Heart left ventricle (tissue), 16 donors: Measurements from ENCODE around the gene ASB14. TPM values are rescaled to one million over a fixed set of nuclear protein-coding genes. Genes with fewer than 3 reads are reported as not detected.
"Not testable (repeated sequence)": the region's sequence is repeated elsewhere in the genome, so short reads cannot be mapped to it uniquely, and the experiment has no call there.

Experiments used
- ATAC-seq, 4 donors: fragments of 200-7000 bp; cut with Tn5 transposase; one replicate each; pipeline ENCODE4 v1.9.1; 2020 to 2022; ENCODE audit warnings: moderate library complexity in 4 of 4, mild to moderate bottlenecking in 3 of 4, moderate number of reproducible peaks in 1 of 4
- DNase-seq, 5 donors: peaks; one replicate each; pipeline ENCODE4 v3.0.0-alpha.2; 2020
- H3K27ac ChIP-seq, 12 donors: fragments of 200-600 bp; sonication (generic) in 4 of 12; one replicate each; pipeline versions ENCODE4 v1.5.0 to v1.8.0; 2016 to 2022; ENCODE audit warnings: mild to moderate bottlenecking in 2 of 12
- H3K27me3 ChIP-seq, 9 donors: fragments of 200-600 bp; sonication (generic) in 2 of 9; one replicate each; pipeline versions ENCODE4 v1.5.1 to v1.8.0; 2016 to 2022; ENCODE audit warnings: mild to moderate bottlenecking in 3 of 9
- H3K36me3 ChIP-seq, 9 donors: fragments of 200-600 bp; sonication (generic) in 2 of 9; one replicate each; pipeline versions ENCODE4 v1.5.0 to v1.8.0; 2018 to 2022; ENCODE audit warnings: mild to moderate bottlenecking in 2 of 9
- H3K4me1 ChIP-seq, 12 donors: fragments of 200-600 bp; sonication (generic) in 4 of 12; one replicate each; pipeline versions ENCODE4 v1.5.0 to v1.8.0; 2016 to 2022; ENCODE audit warnings: mild to moderate bottlenecking in 3 of 12
- H3K4me3 ChIP-seq, 12 donors: fragments of 200-600 bp; sonication (generic) in 4 of 12; one replicate each; pipeline versions ENCODE4 v1.5.0 to v1.8.0; 2017 to 2022; ENCODE audit warnings: mild to moderate bottlenecking in 9 of 12, moderate library complexity in 4 of 12
- H3K9me3 ChIP-seq, 12 donors: fragments of 200-600 bp; sonication (generic) in 4 of 12; one replicate each; pipeline versions ENCODE4 v1.5.0 to v1.8.0; 2016 to 2022; ENCODE audit warnings: mild to moderate bottlenecking in 1 of 12
- POLR2A ChIP-seq, 2 donors: fragments of 450-650 bp; IDR thresholded peaks; one replicate each; pipeline ENCODE4 v1.6.1; 2017; ENCODE audit warnings: antibody characterized with exemption in 2 of 2, mild to moderate bottlenecking in 2 of 2, moderate library complexity in 2 of 2
- WGBS, 4 donors: extraction: QIAGEN DNeasy Blood & Tissue Kit in 2 of 4; methylation state at CpG; one replicate each; pipeline versions ENCODE4 v1.1.5 to v1.1.7; 2013 to 2018; 5-methylcytosine and 5-hydroxymethylcytosine counted together
- intact Hi-C, 10 donors: fragments of 100-400 bp; cut with DNase I; formaldehyde crosslinking; loops; one replicate each; pipeline versions ENCODE4 v1.11.1 to v1.14.2; 2022
- polyA plus RNA-seq, 2 donors: library from polyadenylated mRNA; stranded (reverse); fragments of 200-250 nt; gene quantifications; one replicate each; pipeline ENCODE4 v1.2.3, GENCODE V29; 2013
- total RNA-seq, 9 donors: library from RNA; depleted of rRNA in 2 of 9; stranded (reverse); fragments of >200 nt in 2 of 9; fragmentation: NEBNext Ultra II Directional in 3 of 9; extraction: Animal tissue kit (Norgen Biotek cat#: 25700) in 3 of 9; gene quantifications; one replicate each; pipeline versions ENCODE4 v1.1.0 to v1.2.4, GENCODE V29; 2016 to 2023
- TF ChIP-seq, protein P1 (sequence below), 12 donors: fragments of 200-600 bp; sonication (generic) in 4 of 12; IDR thresholded peaks; one replicate each; pipeline versions ENCODE4 v1.5.0 to v1.8.0; 2018 to 2022; ENCODE audit warnings: antibody characterized with exemption in 12 of 12, mild to moderate bottlenecking in 5 of 12
- donor health status: ischemic (EF 13 %, LVEDD 7.1; RV severe dilation, severe dysfunction).
- donor health status: healthy with polysubstance abuse.
- donor health status: DM: no; HTN: yes; CAD: no.
- donor health status: DM: no; HTN: no; CAD: no.
- donor health status: ischemic (EF 25% LVEDD 6.9; RV normal size, moderate dysfunction).
- donor health status: ischemic (EF 25% LVEDD 5.7; RV mildly dilated, moderate dysfunction).
- donor health status: healthy.
- donor health status: DM: yes; HTN: yes; CAD: no.
- donor health status: ischemic (EF 35%, LVEDD 5.7; RV mildly dilated, moderate dysfunction).
- donor health status: nonischemic (EF 11% LVEDD 7.7; RV severe dilation, severe dysfunction).
- donor health status: DM: yes; HTN: yes; CAD: no.
- donor health status: PGD.
- donor health status: ischemic (EF 29% LVEDD 5.4; RV normal size, mild dysfunction).
- donor health status: nonischemic (EF 23%, LVEDD 6.1; RV moderate dilation, normal function).

ASB14 gene
- total and polyA plus RNA-seq, 11 donors = 0.01 to 29.2 (median 5.1) TPM

DNA sequence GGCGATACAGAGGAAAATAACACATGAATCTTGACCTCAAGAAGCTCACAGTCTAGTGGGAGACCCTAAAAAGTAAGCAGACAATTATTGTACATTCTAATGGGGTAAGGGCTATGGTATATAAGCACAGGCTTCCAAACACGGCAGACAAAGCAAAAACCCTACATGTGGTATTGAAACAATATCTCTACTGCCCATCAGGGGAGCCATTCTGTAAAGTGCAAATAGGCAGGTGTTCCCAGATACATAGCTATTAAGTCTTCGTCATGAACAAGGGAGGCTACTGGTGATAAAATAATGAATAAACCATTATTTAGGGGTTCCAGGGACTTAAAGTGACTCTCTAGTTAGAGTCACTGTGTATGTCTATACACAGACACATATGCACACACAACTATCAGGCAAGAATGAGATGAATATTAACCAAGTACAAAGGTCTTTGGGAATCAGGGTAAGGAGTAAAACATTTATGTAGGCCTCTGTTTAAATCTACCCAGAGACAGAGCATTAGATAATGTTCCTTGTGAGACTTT, 38.7 kb upstream of the ASB14 start:
- H3K36me3 ChIP-seq = no peaks in the 10 kb centered on the region
- no peaks in the 10 kb centered on the region for H3K27me3 ChIP-seq
- H3K27ac ChIP-seq = no peak overlapping the region
- no peak overlapping the region for H3K4me3 ChIP-seq
- no peak for DNase-seq
- TF ChIP-seq POLR2A (IDR thresholded peaks at IDR 0.05) = no peak
- TF ChIP-seq, protein P1, sequence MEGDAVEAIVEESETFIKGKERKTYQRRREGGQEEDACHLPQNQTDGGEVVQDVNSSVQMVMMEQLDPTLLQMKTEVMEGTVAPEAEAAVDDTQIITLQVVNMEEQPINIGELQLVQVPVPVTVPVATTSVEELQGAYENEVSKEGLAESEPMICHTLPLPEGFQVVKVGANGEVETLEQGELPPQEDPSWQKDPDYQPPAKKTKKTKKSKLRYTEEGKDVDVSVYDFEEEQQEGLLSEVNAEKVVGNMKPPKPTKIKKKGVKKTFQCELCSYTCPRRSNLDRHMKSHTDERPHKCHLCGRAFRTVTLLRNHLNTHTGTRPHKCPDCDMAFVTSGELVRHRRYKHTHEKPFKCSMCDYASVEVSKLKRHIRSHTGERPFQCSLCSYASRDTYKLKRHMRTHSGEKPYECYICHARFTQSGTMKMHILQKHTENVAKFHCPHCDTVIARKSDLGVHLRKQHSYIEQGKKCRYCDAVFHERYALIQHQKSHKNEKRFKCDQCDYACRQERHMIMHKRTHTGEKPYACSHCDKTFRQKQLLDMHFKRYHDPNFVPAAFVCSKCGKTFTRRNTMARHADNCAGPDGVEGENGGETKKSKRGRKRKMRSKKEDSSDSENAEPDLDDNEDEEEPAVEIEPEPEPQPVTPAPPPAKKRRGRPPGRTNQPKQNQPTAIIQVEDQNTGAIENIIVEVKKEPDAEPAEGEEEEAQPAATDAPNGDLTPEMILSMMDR (IDR thresholded peaks at IDR 0.05) = no peak
- H3K9me3 ChIP-seq = no peaks in the 10 kb centered on the region
- peaks cover 0 to 12% (median 0%) of the 10 kb centered on the region in 12 donors for H3K4me1 ChIP-seq
- intact Hi-C loops = no loop called here
- no peak for ATAC-seq
- 87 to 90% (median 88%) methylated on average over 3 of the region's 3 CpGs for WGBS, 4 donors

DNA sequence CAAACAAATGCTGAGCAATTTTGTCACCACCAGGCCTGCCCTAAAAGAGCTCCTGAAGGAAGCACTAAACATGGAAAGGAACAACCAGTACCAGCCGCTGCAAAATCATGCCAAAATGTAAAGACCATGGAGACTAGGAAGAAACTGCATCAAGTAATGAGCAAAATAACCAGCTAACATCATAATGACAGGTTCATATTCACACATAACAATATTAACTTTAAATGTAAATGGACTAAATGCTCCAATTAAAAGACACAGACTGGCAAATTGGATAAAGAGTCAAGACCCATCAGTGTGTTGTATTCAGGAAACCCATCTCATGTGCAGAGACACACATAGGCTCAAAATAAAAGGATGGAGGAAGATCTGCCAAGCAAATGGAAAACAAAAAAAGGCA, 34.0 kb upstream of the ASB14 start:
- 83 to 100% (median 97%) methylated on average over 1 of the region's 1 CpG for WGBS, 4 donors
- ATAC-seq, H3K4me1 ChIP-seq, DNase-seq, H3K4me3 ChIP-seq, H3K27me3 ChIP-seq, H3K9me3 ChIP-seq, intact Hi-C loops, H3K27ac ChIP-seq, H3K36me3 ChIP-seq: not testable (repeated sequence)

DNA sequence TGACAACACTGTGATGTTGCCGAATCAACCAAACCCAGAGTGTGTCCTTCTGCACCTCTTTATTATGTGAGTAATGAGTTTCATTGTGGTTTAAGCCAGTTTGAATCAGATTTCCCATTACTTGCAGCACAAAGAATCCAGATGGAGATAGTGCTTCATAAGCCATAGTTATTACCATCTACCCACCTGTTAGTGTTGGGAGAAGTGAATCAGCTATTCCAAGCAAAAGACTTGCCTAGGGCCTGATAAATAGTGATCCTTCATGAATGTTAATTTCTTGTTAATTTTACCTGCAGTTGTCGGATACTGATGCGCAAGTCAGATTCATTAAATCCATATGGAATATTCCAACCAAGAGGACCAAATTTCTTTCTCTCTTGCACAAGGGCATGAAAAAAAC, 21.7 kb upstream of the ASB14 start:
- WGBS, 4 donors = 93 to 97% (median 95%) methylated on average over 3 of the region's 3 CpGs
- Histone ChIP-seq H3K36me3 (no peaks in the 10 kb centered on the region), H3K4me3 (no peak overlapping the region), H3K4me1 (no peaks in the 10 kb centered on the region), H3K9me3 (peaks cover 0 to 14% (median 4%) of the 10 kb centered on the region in 12 donors), H3K27me3 (no peaks in the 10 kb centered on the region), H3K27ac (no peak overlapping the region)
- intact Hi-C loops = no loop called here
- ATAC-seq (no peak), DNase-seq (no peak)
- TF ChIP-seq POLR2A (IDR thresholded peaks at IDR 0.05) = no peak
- TF ChIP-seq, protein P1 (IDR thresholded peaks at IDR 0.05) = no peak

DNA sequence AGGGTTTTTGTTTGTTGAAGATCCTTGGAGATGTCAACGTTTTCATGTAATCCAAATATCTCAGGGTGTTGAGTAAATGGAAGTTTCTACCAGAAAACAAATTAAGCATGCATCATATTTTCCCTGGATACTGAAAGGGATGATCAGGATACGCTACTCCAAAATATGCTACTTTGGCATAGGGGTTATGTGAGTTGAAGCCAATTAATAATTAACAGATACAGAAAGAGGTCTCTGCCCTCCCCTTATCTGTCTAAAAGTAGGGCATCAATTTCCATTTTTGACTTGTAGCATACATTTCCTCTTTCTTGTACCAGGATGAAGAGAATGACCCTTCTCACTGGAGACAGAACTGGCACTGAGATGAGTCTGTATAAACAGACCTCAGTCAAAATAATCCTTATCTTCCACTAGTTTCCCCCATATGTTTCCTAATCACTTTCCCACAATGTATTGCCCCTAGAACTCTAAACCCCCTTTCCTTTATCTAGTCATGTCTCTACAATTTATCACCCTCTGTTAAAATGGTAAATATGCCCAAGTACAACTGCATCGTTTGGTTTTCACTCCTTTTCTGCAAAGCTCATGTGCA, 17.4 kb upstream of the ASB14 start:
- WGBS, 4 donors = 49 to 64% (median 52%) methylated on average over 3 of the region's 3 CpGs
- no peak overlapping the region for H3K27ac ChIP-seq
- no peaks in the 10 kb centered on the region for H3K36me3 ChIP-seq
- no peak for DNase-seq
- H3K4me3 ChIP-seq = no peak overlapping the region
- H3K27me3 ChIP-seq = no peaks in the 10 kb centered on the region
- intact Hi-C loops = no loop called here
- no peaks in the 10 kb centered on the region for H3K4me1 ChIP-seq
- no peaks in the 10 kb centered on the region for H3K9me3 ChIP-seq
- ATAC-seq = no peak
- TF ChIP-seq, protein P1 (IDR thresholded peaks at IDR 0.05) = no peak
- TF ChIP-seq POLR2A (IDR thresholded peaks at IDR 0.05) = no peak

DNA sequence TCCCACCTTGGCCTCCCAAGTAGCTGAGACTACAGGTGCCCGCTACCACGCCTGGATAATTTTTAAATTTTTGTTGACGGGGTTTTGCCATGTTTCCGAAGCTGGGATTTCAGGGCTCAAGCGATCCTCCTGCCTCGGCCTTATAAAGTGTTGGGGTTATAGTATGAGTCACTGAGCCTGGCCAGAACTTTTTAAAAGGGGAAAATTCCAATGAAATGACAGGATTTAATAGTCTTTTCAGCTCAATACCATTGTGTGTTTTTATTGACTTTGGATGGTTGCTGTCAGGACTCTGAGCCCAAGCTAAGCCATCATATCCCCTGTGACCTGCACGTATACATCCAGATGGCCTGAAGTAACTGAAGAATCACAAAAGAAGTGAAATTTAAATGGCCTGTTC, 11.0 kb upstream of the ASB14 start:
- H3K9me3 ChIP-seq, ATAC-seq, H3K27me3 ChIP-seq, H3K27ac ChIP-seq, H3K4me1 ChIP-seq, DNase-seq, H3K4me3 ChIP-seq, intact Hi-C loops, H3K36me3 ChIP-seq: not testable (repeated sequence)
- WGBS, 4 donors = 94 to 96% (median 94%) methylated on average over 7 of the region's 7 CpGs
